ENCODE results near the gene RORC. TPM values are rescaled to one million over a fixed set of nuclear protein-coding genes. Genes with fewer than 3 reads are reported as not detected.

The RORC gene
- total RNA-seq, 1 donor, result not detected

DNA sequence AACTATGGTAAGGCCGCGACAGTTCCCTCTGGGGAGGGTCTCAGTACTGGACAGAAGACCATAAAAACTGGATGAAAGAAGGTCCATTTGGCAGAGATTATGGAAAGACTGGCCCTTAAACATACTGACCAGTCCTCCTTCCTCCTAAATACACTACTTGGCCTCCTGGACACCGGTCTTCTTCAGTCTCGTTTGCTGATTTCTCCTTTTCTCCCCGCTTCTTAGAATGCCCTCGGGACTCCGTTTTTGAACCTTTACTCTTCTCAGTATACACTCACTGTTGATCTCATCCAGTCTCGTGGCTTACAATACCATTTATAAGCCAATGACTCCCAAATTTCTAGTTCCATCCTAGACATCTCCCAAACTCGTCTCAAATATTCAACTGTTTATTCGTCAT is 67.6 kb downstream of the RORC start:
- H3K4me3 ChIP-seq (ENCODE audit: low read depth, low read length), result peak overlapping the region; percentile 95
- DNase-seq (ENCODE audit: low read depth), result no peak
- TF ChIP-seq, protein P1, sequence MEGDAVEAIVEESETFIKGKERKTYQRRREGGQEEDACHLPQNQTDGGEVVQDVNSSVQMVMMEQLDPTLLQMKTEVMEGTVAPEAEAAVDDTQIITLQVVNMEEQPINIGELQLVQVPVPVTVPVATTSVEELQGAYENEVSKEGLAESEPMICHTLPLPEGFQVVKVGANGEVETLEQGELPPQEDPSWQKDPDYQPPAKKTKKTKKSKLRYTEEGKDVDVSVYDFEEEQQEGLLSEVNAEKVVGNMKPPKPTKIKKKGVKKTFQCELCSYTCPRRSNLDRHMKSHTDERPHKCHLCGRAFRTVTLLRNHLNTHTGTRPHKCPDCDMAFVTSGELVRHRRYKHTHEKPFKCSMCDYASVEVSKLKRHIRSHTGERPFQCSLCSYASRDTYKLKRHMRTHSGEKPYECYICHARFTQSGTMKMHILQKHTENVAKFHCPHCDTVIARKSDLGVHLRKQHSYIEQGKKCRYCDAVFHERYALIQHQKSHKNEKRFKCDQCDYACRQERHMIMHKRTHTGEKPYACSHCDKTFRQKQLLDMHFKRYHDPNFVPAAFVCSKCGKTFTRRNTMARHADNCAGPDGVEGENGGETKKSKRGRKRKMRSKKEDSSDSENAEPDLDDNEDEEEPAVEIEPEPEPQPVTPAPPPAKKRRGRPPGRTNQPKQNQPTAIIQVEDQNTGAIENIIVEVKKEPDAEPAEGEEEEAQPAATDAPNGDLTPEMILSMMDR (IDR thresholded peaks at IDR 0.05; ENCODE audit: insufficient read depth, low read depth, low read length), result no peak

DNA sequence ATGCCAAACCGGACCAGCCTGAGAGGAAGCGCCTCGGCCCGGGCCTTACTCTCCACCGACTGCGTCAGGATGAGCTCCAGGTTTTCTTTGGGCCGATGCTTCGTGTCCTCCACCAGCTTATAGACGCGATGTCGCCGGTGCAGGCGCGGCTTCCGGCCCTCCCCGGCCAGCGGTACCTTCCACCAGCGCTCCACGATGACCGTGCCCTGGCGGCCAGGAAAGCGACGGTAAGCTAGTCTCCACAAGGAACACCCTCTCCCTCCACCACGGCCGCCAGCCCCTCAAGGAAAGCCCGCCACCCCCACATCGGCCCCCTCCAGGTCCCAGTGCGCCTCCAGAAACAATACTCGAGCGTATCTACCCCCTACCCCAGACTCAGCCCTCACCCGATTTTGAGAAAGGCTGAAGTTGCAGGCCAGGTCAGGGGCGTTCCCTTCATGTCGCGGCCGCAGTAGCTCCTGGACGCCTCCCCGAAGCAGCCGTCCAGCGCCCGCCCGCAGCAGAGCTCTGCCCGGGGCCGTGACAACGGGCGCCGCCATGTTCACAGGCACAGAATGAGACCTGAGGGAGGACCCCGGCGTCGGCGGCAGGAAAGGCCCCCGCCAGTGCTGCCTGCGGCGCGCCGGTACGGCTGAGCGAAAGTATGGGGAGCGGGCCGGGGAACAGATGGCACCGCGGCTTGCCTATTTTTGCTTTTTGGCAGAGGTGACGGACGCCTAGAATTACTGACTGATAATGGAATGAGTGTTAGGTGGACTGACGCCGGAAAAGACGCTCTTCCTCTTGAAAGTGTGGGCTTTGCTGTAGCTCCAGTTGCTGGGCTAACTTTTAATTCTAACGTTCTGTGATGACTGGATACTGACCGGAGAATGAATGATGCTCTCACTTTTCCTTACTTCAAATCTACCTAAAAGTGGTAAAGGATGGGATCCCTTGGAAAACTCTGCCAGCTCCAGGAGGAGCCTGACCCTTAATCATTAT is 68.4 kb downstream of the RORC start, which contains the start of gene MRPL9:
Gene MRPL9, minus strand, starts transcription at position 556 of the 981 bp plus-strand sequence. Its CDS starts 17 bp downstream, at position 539.
- DNase-seq (ENCODE audit: low read depth), result peak; percentile 75
- H3K4me3 ChIP-seq (ENCODE audit: low read depth, low read length), result peak within 1 kb of the TSS; percentile 95
- TF ChIP-seq, protein P1 (IDR thresholded peaks at IDR 0.05; ENCODE audit: insufficient read depth, low read depth, low read length), result peak; percentile 9

DNA sequence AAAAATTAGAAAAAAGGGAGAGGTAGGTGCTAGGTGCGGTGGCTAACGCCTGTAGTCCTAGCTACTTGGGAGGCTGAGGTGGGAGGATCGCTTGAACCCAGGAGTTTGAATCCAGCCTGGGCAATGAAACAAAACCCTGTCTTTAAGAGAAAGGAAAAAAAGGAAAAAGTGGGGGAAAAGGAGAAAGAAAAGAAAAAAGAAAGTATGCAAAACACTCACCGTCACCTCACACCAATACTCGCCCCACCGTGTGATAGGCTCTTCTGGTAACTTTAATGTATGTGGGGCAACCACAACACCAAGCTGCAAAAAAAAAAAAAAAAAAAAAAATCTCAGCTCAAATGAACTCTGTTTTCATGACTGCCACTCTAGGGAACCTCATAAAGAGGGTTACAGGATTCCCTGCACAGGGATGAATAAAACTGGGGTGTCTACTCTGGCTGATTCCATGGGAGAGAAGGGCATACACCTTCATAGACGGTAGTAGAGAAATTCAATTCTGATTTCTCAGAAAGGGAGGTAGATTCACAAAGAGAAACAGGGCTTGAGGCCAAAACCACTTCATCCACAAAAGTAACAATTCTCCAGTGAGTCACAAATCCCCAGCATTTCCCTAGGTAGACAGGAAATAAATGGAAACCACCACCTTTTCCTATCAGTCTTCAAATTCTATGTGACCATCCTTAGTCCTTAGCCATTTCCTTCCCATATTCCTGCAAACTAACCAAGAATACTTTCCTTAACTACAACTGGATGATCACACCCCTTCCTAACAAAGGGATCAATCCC is 70.8 kb downstream of the RORC start:
- H3K4me3 ChIP-seq (ENCODE audit: low read depth, low read length), result no peak overlapping the region
- no peak for DNase-seq (ENCODE audit: low read depth)
- TF ChIP-seq, protein P1 (IDR thresholded peaks at IDR 0.05; ENCODE audit: insufficient read depth, low read depth, low read length), result no peak

DNA sequence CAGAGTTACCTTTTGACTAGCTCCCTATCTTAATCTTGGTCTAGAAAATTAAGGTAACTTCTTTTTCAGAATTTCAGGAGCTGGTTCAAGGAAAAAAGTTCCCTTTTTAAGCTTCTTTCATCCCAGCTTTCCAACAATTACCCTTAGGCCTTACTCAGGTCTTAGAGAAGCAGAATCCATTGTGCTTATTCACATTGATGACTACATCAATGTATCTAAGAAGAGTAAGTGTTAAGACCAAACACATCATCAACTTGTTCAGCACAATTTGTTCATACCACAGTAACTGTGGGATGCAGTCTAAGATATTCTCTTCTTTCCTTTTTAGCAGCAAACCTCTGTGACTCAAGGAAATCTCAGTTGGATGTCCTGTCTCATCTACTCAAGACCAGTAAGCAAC is 72.4 kb downstream of the RORC start:
- no peak overlapping the region for H3K4me3 ChIP-seq (ENCODE audit: low read depth, low read length)
- TF ChIP-seq, protein P1 (IDR thresholded peaks at IDR 0.05; ENCODE audit: insufficient read depth, low read depth, low read length), result no peak
- DNase-seq (ENCODE audit: low read depth), result no peak

DNA sequence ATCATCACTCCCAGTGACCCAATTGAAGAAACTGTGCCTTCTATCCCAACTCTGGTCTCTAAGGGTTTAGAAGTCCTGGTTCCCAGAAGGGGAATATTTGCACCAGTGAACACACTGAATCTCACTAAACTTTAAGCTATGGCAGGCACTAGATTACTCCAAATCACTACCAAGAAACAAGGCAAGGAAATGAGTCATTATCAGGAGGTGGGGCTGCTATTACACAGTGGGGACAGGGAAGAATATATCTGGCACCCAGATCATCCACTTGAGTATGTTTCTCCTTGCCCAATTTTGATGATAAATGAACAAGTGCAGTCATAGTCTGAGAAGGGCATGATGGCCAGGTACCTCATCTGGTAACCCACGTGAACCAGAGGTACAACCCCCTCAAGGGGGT is 75.3 kb downstream of the RORC start:
- peak; percentile 9 for DNase-seq (ENCODE audit: low read depth)
- TF ChIP-seq, protein P1 (IDR thresholded peaks at IDR 0.05; ENCODE audit: insufficient read depth, low read depth, low read length), result no peak
- H3K4me3 ChIP-seq (ENCODE audit: low read depth, low read length), result no peak overlapping the region

Small RNA genes within 50 kb of the gene (small RNA-seq; reads per million reads assigned to genes)
- not detected for gene RF00019

Other genes starting within 250 kb of the RORC start
- gene SNX27, start 219.8 kb downstream of the RORC start, total RNA-seq, result 26.7 and 34.5 TPM in 2 replicates
- not detected in 2 replicates for gene CELF3, start 115.0 kb downstream of the RORC start, total RNA-seq
- 0.64 TPM in 1 of 2 replicates, not detected in the other for gene RIIAD1, start 110.3 kb downstream of the RORC start, total RNA-seq
- gene MRPL9, start 68.3 kb downstream of the RORC start, total RNA-seq, result 91.5 and 95.7 TPM in 2 replicates
- 0.64 and 1.7 TPM in 2 replicates for gene TDRKH, start 41.3 kb downstream of the RORC start, total RNA-seq
- gene LINGO4, start 26.4 kb downstream of the RORC start, total RNA-seq, result not detected in 2 replicates
- gene C2CD4D, start 8.0 kb upstream of the RORC start, total RNA-seq, result not detected in 2 replicates
- gene THEM5, start 21.9 kb upstream of the RORC start, total RNA-seq, result not detected in 2 replicates
- 9.1 and 9.7 TPM in 2 replicates for gene THEM4, start 77.7 kb upstream of the RORC start, total RNA-seq
- gene S100A10, start 162.1 kb upstream of the RORC start, total RNA-seq, result 70.0 and 70.2 TPM in 2 replicates
- gene S100A11, start 205.2 kb upstream of the RORC start, total RNA-seq, result 126 and 197 TPM in 2 replicates